ENCODE measurements around the gene GNAQ. TPM values are rescaled to one million over a fixed set of nuclear protein-coding genes. Genes with fewer than 3 reads are reported as not detected.

Gene GNAQ
- total and polyA plus RNA-seq, 2 donors (not counting 1 experiment from before 2014, with no cell fraction given) = 0.60 to 1.4 TPM

GRCh38 chr9:77848897-77849296 is 182.7 kb downstream of the GNAQ start:
- ChIA-PET CTCF (no interaction called here), POLR2A (no interaction called here)
- no peak overlapping the region for H3K27ac ChIP-seq (ENCODE audit: low read length in 2 of 2)
- no peaks in the 10 kb centered on the region for H3K4me1 ChIP-seq (ENCODE audit: control insufficient read depth in 2 of 2, insufficient read depth in 2 of 2, low read length in 2 of 2)
- H3K79me2 ChIP-seq (ENCODE audit: control insufficient read depth, insufficient read depth, low read length) = no peaks in the 10 kb centered on the region
- Mint-ChIP-seq H3K9me3 (ENCODE audit: insufficient read depth) (no peaks in the 10 kb centered on the region), H3K4me1 (no peaks in the 10 kb centered on the region), H3K4me3 (no peak overlapping the region), H3K27ac (no peak overlapping the region), H3K27me3 (no peaks in the 10 kb centered on the region)
- no peak overlapping the region for H3K9ac ChIP-seq (ENCODE audit: low read length)
- intact Hi-C loops (cut with micrococcal nuclease) = no loop called here
- H3K36me3 ChIP-seq (replicated peaks in 1 of 2; ENCODE audit: control extremely low read depth in 1 of 2, control insufficient read depth in 1 of 2, extremely low read depth in 1 of 2, insufficient read depth in 2 of 2, low read length in 1 of 2) = no peaks in the 10 kb centered on the region
- H3K4me2 ChIP-seq (replicated peaks; ENCODE audit: low read depth, low read length, poor library complexity, severe bottlenecking) = no peak overlapping the region
- H2AFZ ChIP-seq (ENCODE audit: insufficient read depth, low read depth, low read length, poor library complexity, severe bottlenecking) = no peak overlapping the region
- 100% methylated on average over 1 of the region's 6 CpGs for WGBS (ENCODE audit: insufficient coverage)
- H4K20me1 ChIP-seq (ENCODE audit: control insufficient read depth, insufficient read depth, low read length, poor library complexity, severe bottlenecking) = no peaks in the 10 kb centered on the region
- no peak overlapping the region for H3K4me3 ChIP-seq (ENCODE audit: control extremely low read depth in 1 of 5, extremely low read depth in 1 of 5, insufficient read depth in 1 of 5, low read depth in 2 of 5, low read length in 4 of 5)
- TF ChIP-seq, protein P1, sequence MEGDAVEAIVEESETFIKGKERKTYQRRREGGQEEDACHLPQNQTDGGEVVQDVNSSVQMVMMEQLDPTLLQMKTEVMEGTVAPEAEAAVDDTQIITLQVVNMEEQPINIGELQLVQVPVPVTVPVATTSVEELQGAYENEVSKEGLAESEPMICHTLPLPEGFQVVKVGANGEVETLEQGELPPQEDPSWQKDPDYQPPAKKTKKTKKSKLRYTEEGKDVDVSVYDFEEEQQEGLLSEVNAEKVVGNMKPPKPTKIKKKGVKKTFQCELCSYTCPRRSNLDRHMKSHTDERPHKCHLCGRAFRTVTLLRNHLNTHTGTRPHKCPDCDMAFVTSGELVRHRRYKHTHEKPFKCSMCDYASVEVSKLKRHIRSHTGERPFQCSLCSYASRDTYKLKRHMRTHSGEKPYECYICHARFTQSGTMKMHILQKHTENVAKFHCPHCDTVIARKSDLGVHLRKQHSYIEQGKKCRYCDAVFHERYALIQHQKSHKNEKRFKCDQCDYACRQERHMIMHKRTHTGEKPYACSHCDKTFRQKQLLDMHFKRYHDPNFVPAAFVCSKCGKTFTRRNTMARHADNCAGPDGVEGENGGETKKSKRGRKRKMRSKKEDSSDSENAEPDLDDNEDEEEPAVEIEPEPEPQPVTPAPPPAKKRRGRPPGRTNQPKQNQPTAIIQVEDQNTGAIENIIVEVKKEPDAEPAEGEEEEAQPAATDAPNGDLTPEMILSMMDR (IDR thresholded peaks at IDR 0.05) = no peak
- no peak for TF ChIP-seq EZH2 (IDR thresholded peaks at IDR 0.05; ENCODE audit: borderline replicate concordance, insufficient read depth, low read depth, low read length, poor library complexity, severe bottlenecking)
- ATAC-seq (ENCODE audit: low read depth) = no peak
- no peaks in the 10 kb centered on the region for H3K9me3 ChIP-seq (ENCODE audit: control extremely low read depth in 1 of 3, control insufficient read depth in 2 of 3, insufficient read depth in 1 of 3, low read length in 2 of 3)
- no peaks in the 10 kb centered on the region for H3K27me3 ChIP-seq (replicated peaks in 1 of 4; ENCODE audit: control extremely low read depth in 1 of 4, control insufficient read depth in 3 of 4, insufficient read depth in 4 of 4, low read length in 3 of 4)
- no peak for DNase-seq

GRCh38 chr9:77848404-77848803 is 183.2 kb downstream of the GNAQ start:
- no peak for ATAC-seq (ENCODE audit: low read depth)
- H3K27ac Mint-ChIP-seq = no peak overlapping the region
- CTCF ChIA-PET = no interaction called here
- no peaks in the 10 kb centered on the region for H4K20me1 ChIP-seq (ENCODE audit: control insufficient read depth, insufficient read depth, low read length, poor library complexity, severe bottlenecking)
- 95% methylated on average over 2 of the region's 2 CpGs for WGBS (ENCODE audit: insufficient coverage)
- H3K4me1 ChIP-seq (ENCODE audit: control insufficient read depth in 2 of 2, insufficient read depth in 2 of 2, low read length in 2 of 2) = no peaks in the 10 kb centered on the region
- no peak overlapping the region for H3K4me3 ChIP-seq (ENCODE audit: control extremely low read depth in 1 of 5, extremely low read depth in 1 of 5, insufficient read depth in 1 of 5, low read depth in 2 of 5, low read length in 4 of 5)
- DNase-seq = no peak
- H3K9me3 ChIP-seq (ENCODE audit: control extremely low read depth in 1 of 3, control insufficient read depth in 2 of 3, insufficient read depth in 1 of 3, low read length in 2 of 3) = no peaks in the 10 kb centered on the region
- no peak overlapping the region for H3K4me3 Mint-ChIP-seq
- H3K27me3 Mint-ChIP-seq = no peaks in the 10 kb centered on the region
- TF ChIP-seq, protein P1 (IDR thresholded peaks at IDR 0.05) = no peak
- no peak for TF ChIP-seq EZH2 (IDR thresholded peaks at IDR 0.05; ENCODE audit: borderline replicate concordance, insufficient read depth, low read depth, low read length, poor library complexity, severe bottlenecking)
- no peaks in the 10 kb centered on the region for H3K4me1 Mint-ChIP-seq
- no peak overlapping the region for H3K4me2 ChIP-seq (replicated peaks; ENCODE audit: low read depth, low read length, poor library complexity, severe bottlenecking)
- no peak overlapping the region for H2AFZ ChIP-seq (ENCODE audit: insufficient read depth, low read depth, low read length, poor library complexity, severe bottlenecking)
- H3K36me3 ChIP-seq (replicated peaks in 1 of 2; ENCODE audit: control extremely low read depth in 1 of 2, control insufficient read depth in 1 of 2, extremely low read depth in 1 of 2, insufficient read depth in 2 of 2, low read length in 1 of 2) = no peaks in the 10 kb centered on the region
- intact Hi-C loops (cut with micrococcal nuclease) = no loop called here
- POLR2A ChIA-PET = no interaction called here
- no peak overlapping the region for H3K9ac ChIP-seq (ENCODE audit: low read length)
- H3K9me3 Mint-ChIP-seq (ENCODE audit: insufficient read depth) = no peaks in the 10 kb centered on the region
- no peaks in the 10 kb centered on the region for H3K79me2 ChIP-seq (ENCODE audit: control insufficient read depth, insufficient read depth, low read length)
- no peaks in the 10 kb centered on the region for H3K27me3 ChIP-seq (replicated peaks in 1 of 4; ENCODE audit: control extremely low read depth in 1 of 4, control insufficient read depth in 3 of 4, insufficient read depth in 4 of 4, low read length in 3 of 4)
- no peak overlapping the region for H3K27ac ChIP-seq (ENCODE audit: low read length in 2 of 2)

All from B cell (primary cell).